Liver (tissue), 9 donors: ENCODE data around the gene OIT3. TPM values are rescaled to one million over a fixed set of nuclear protein-coding genes. Genes with fewer than 3 reads are reported as not detected.

ENCODE experiments used
- DNase-seq: peaks from one replicate; pipeline ENCODE4 v3.0.0-alpha.2; 2017; ENCODE audit warnings: low spot score
- H3K27ac ChIP-seq, 2 donors: one replicate each; pipeline ENCODE4 v1.7.0; 2013; ENCODE audit warnings: inconsistent platforms in 2 of 2, low read length in 2 of 2, control low read depth in 1 of 2, low read depth in 1 of 2, mild to moderate bottlenecking in 1 of 2
- H3K27me3 ChIP-seq, 4 donors: one replicate each; pipeline versions ENCODE4 v1.6.1 to v1.7.0; 2013; ENCODE audit warnings: low read length in 3 of 4, inconsistent platforms in 1 of 4, mild to moderate bottlenecking in 1 of 4, moderate library complexity in 1 of 4; ENCODE audit not compliant: control insufficient read depth in 4 of 4, insufficient read depth in 4 of 4
- H3K36me3 ChIP-seq, 4 donors: one replicate each; pipeline versions ENCODE4 v1.6.1 to v1.7.0; 2013; ENCODE audit warnings: low read length in 3 of 4, mild to moderate bottlenecking in 3 of 4, low read depth in 1 of 4, moderate library complexity in 1 of 4; ENCODE audit not compliant: control insufficient read depth in 4 of 4, insufficient read depth in 3 of 4
- H3K4me1 ChIP-seq, 4 donors: one replicate each; pipeline versions ENCODE4 v1.6.1 to v1.7.0; 2013; ENCODE audit warnings: low read length in 3 of 4, mild to moderate bottlenecking in 3 of 4, moderate library complexity in 1 of 4; ENCODE audit not compliant: control insufficient read depth in 4 of 4, insufficient read depth in 4 of 4
- H3K4me3 ChIP-seq, 3 donors: one replicate each; pipeline versions ENCODE4 v1.6.1 to v1.7.0; 2013; ENCODE audit warnings: low read length in 3 of 3, control low read depth in 1 of 3, low read depth in 1 of 3, mild to moderate bottlenecking in 1 of 3
- H3K9ac ChIP-seq, 2 donors: one replicate each; pipeline ENCODE4 v1.7.0; 2013; ENCODE audit warnings: low read length in 2 of 2, mild to moderate bottlenecking in 2 of 2, moderate library complexity in 2 of 2, control low read depth in 1 of 2, low read depth in 1 of 2
- H3K9me3 ChIP-seq, 4 donors: one replicate each; pipeline versions ENCODE4 v1.6.1 to v1.7.0; 2013; ENCODE audit warnings: low read length in 3 of 4; ENCODE audit not compliant: control insufficient read depth in 4 of 4
- ATF3 ChIP-seq: IDR thresholded peaks from 2 replicates; pipeline ENCODE4 v1.6.1; 2016; ENCODE audit warnings: antibody characterized with exemption
- CTCF ChIP-seq: fragments of 150-350 bp; IDR thresholded peaks from 2 replicates; pipeline ENCODE4 v1.5.1; 2017; ENCODE audit warnings: improper control_type of control experiment, low read depth, low read length; ENCODE audit not compliant: missing input control
- EGR1 ChIP-seq, 2 donors: IDR thresholded peaks; 2 replicates each; pipeline ENCODE4 v1.6.1; 2016 to 2018; ENCODE audit warnings: antibody characterized with exemption in 2 of 2, low read depth in 2 of 2
- FOXA1 ChIP-seq: IDR thresholded peaks from 2 replicates; pipeline ENCODE4 v1.6.1; 2016; ENCODE audit warnings: antibody characterized with exemption
- FOXA2 ChIP-seq: IDR thresholded peaks from 2 replicates; pipeline ENCODE4 v1.6.1; 2016; ENCODE audit warnings: antibody characterized with exemption
- GABPA ChIP-seq, 2 donors: IDR thresholded peaks in 1 of 2; conservative IDR thresholded peaks in 1 of 2; 2 replicates each; pipeline ENCODE4 v1.6.1; 2016; ENCODE audit warnings: antibody characterized with exemption in 2 of 2, mild to moderate bottlenecking in 1 of 2, moderate library complexity in 1 of 2
- HNF4A ChIP-seq, 2 donors: conservative IDR thresholded peaks; 2 replicates each; pipeline ENCODE4 v1.6.1; 2016; ENCODE audit warnings: antibody characterized with exemption in 2 of 2, mild to moderate bottlenecking in 2 of 2
- HNF4G ChIP-seq: IDR thresholded peaks from 2 replicates; pipeline ENCODE4 v1.6.1; 2016; ENCODE audit warnings: antibody characterized with exemption
- JUND ChIP-seq, 2 donors: IDR thresholded peaks; 2 replicates each; pipeline ENCODE4 v1.6.1; 2016; ENCODE audit warnings: antibody characterized with exemption in 2 of 2
- MAX ChIP-seq: IDR thresholded peaks from 2 replicates; pipeline ENCODE4 v1.6.1; 2016; ENCODE audit warnings: antibody characterized with exemption
- NR2F2 ChIP-seq: IDR thresholded peaks from 2 replicates; pipeline ENCODE4 v1.6.1; 2016; ENCODE audit warnings: antibody characterized with exemption
- RAD21 ChIP-seq, 2 donors: IDR thresholded peaks; 2 replicates each; pipeline ENCODE4 v1.6.1; 2016; ENCODE audit warnings: antibody characterized with exemption in 2 of 2, mild to moderate bottlenecking in 2 of 2
- REST ChIP-seq: IDR thresholded peaks from 2 replicates; pipeline ENCODE4 v1.6.1; 2016; ENCODE audit warnings: antibody characterized with exemption, mild to moderate bottlenecking
- RXRA ChIP-seq, 2 donors: IDR thresholded peaks; 2 replicates each; pipeline ENCODE4 v1.6.1; 2017 to 2018; ENCODE audit warnings: antibody characterized with exemption in 2 of 2, mild to moderate bottlenecking in 1 of 2
- SP1 ChIP-seq: IDR thresholded peaks from 2 replicates; pipeline ENCODE4 v1.6.1; 2018; ENCODE audit warnings: antibody characterized with exemption, mild to moderate bottlenecking
- TAF1 ChIP-seq: conservative IDR thresholded peaks from 2 replicates; pipeline ENCODE4 v1.6.1; 2016; ENCODE audit warnings: antibody characterized with exemption, mild to moderate bottlenecking
- YY1 ChIP-seq: IDR thresholded peaks from 2 replicates; pipeline ENCODE4 v1.6.1; 2016; ENCODE audit warnings: antibody characterized with exemption, mild to moderate bottlenecking
- ZBTB33 ChIP-seq: IDR thresholded peaks from 2 replicates; pipeline ENCODE4 v1.6.1; 2016; ENCODE audit warnings: antibody characterized with exemption
- WGBS: extraction: QIAGEN DNeasy Blood & Tissue Kit; methylation state at CpG from one replicate; pipeline ENCODE4 v1.1.7; 2013; 5-methylcytosine and 5-hydroxymethylcytosine counted together
- polyA plus RNA-seq, 2 donors: library from polyadenylated mRNA; stranded (reverse) in 1 of 2; unstranded in 1 of 2; fragments of 200-250 nt in 1 of 2; fragments of >200 nt in 1 of 2; fragmentation: Nextera tagmentation in 1 of 2; extraction: Ambion mirVana in 1 of 2; gene quantifications; one replicate each; pipeline versions ENCODE4 v1.2.1 to v1.2.3, GENCODE V29; 2013 to 2015
- total RNA-seq, 2 donors: library from RNA; depleted of rRNA; stranded (reverse); fragments of >200 nt; gene quantifications; one replicate each; pipeline ENCODE4 v1.2.3, GENCODE V29; 2014
- donor health status: healthy.
- donor health status: healthy.
- donor health status: healthy.
- donor health status: healthy.
- donor health status: healthy.

Gene OIT3
- total and polyA plus RNA-seq, 4 donors: 19.0 to 84.8 (median 59.8) TPM

DNA sequence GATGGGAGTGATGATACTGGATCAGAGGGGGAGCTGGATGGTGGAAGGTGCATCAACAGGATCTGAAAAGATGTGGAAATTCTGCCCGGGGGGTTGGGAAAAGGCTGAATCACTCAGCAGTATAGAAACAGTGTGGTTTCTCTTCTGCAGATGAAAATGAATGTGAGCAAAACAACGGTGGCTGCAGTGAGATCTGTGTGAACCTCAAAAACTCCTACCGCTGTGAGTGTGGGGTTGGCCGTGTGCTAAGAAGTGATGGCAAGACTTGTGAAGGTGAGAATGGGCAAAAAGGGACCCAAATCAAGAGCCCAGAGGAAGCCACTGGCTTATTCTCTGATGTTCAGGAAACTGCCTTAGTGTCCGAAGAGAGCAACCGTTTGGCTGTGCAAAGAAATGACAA lies 12.9 kb downstream of the OIT3 start:
- no peak overlapping the region for H3K9ac ChIP-seq
- H3K9me3 ChIP-seq: no peaks in the 10 kb centered on the region
- H3K4me3 ChIP-seq: no peak overlapping the region
- no peaks in the 10 kb centered on the region for H3K36me3 ChIP-seq
- H3K4me1 ChIP-seq: no peaks in the 10 kb centered on the region
- no peak for DNase-seq
- H3K27ac ChIP-seq: no peak overlapping the region
- WGBS: 85% methylated on average over 6 of the region's 6 CpGs
- TF ChIP-seq ATF3: no peak
- TF ChIP-seq ZBTB33: no peak
- no peak for TF ChIP-seq EGR1 (IDR thresholded peaks at IDR 0.05; ENCODE audit: low read depth in 2 of 2)
- no peak for TF ChIP-seq HNF4A (conservative IDR thresholded peaks at IDR 0.05)
- no peak for TF ChIP-seq TAF1
- TF ChIP-seq HNF4G: no peak
- TF ChIP-seq SP1: no peak
- no peak for TF ChIP-seq FOXA2
- no peak for TF ChIP-seq MAX
- no peak for TF ChIP-seq CTCF
- no peak for TF ChIP-seq REST
- TF ChIP-seq GABPA (IDR thresholded peaks at IDR 0.05 in 1 of 2, conservative IDR thresholded peaks at IDR 0.05 in 1 of 2): no peak
- no peak for TF ChIP-seq RXRA (IDR thresholded peaks at IDR 0.05)
- no peak for TF ChIP-seq YY1
- TF ChIP-seq RAD21 (IDR thresholded peaks at IDR 0.05): no peak
- TF ChIP-seq NR2F2: no peak
- no peak for TF ChIP-seq JUND (IDR thresholded peaks at IDR 0.05)
- no peak for TF ChIP-seq FOXA1
- no peaks in the 10 kb centered on the region for H3K27me3 ChIP-seq

GRCh38 chr10:72910705-72911104 lies 17.2 kb downstream of the OIT3 start:
- Histone ChIP-seq H3K4me1 (no peaks in the 10 kb centered on the region), H3K36me3 (no peaks in the 10 kb centered on the region), H3K27me3 (no peaks in the 10 kb centered on the region), H3K9ac (no peak overlapping the region), H3K27ac (no peak overlapping the region), H3K9me3 (no peaks in the 10 kb centered on the region), H3K4me3 (no peak overlapping the region)
- no peak for DNase-seq
- TF ChIP-seq HNF4A (conservative IDR thresholded peaks at IDR 0.05): no peak
- no peak for TF ChIP-seq GABPA (IDR thresholded peaks at IDR 0.05 in 1 of 2, conservative IDR thresholded peaks at IDR 0.05 in 1 of 2)
- no peak for TF ChIP-seq MAX
- no peak for TF ChIP-seq ZBTB33
- TF ChIP-seq TAF1: no peak
- no peak for TF ChIP-seq REST
- no peak for TF ChIP-seq JUND (IDR thresholded peaks at IDR 0.05)
- TF ChIP-seq YY1: no peak
